Tibial nerve (tissue), 4 donors: ENCODE results near the gene FBXL17. TPM values are rescaled to one million over a fixed set of nuclear protein-coding genes. Genes with fewer than 3 reads are reported as not detected.

Experiments used
- DNase-seq, 2 donors: peaks; one replicate each; pipeline ENCODE4 v3.0.0-alpha.2; 2019; ENCODE audit warnings: low spot score in 2 of 2
- H3K27ac ChIP-seq, 4 donors: fragments of 200-600 bp; sonication (generic) in 3 of 4; one replicate each; pipeline ENCODE4 v1.5.1; 2017 to 2019; ENCODE audit warnings: mild to moderate bottlenecking in 1 of 4
- H3K27me3 ChIP-seq, 2 donors: fragments of 200-600 bp; sonication (generic) in 1 of 2; one replicate each; pipeline versions ENCODE4 v1.5.1 to v1.6.0; 2017 to 2019
- H3K36me3 ChIP-seq, 3 donors: fragments of 200-600 bp; sonication (generic); one replicate each; pipeline ENCODE4 v1.5.1; 2018 to 2019
- H3K4me1 ChIP-seq, 4 donors: fragments of 200-600 bp; sonication (generic) in 3 of 4; one replicate each; pipeline ENCODE4 v1.5.1; 2017 to 2019
- H3K4me3 ChIP-seq, 4 donors: fragments of 200-600 bp; sonication (generic) in 3 of 4; one replicate each; pipeline ENCODE4 v1.5.1; 2017 to 2019; ENCODE audit warnings: mild to moderate bottlenecking in 1 of 4, moderate library complexity in 1 of 4
- H3K9me3 ChIP-seq, 4 donors: fragments of 200-600 bp; sonication (generic) in 3 of 4; one replicate each; pipeline ENCODE4 v1.5.1; 2017 to 2019
- EP300 ChIP-seq, 2 donors: sonication (generic); formaldehyde crosslinking; IDR thresholded peaks; one replicate each; pipeline ENCODE4 v1.6.1; 2017; ENCODE audit warnings: antibody characterized with exemption in 2 of 2, mild to moderate bottlenecking in 1 of 2
- POLR2A ChIP-seq, 2 donors: fragments of 450-650 bp; IDR thresholded peaks; one replicate each; pipeline ENCODE4 v1.6.1; 2017; ENCODE audit warnings: antibody characterized with exemption in 2 of 2, mild to moderate bottlenecking in 2 of 2, moderate library complexity in 2 of 2
- WGBS, 2 donors: methylation state at CpG; one replicate each; pipeline ENCODE4 v1.1.5; 2018; 5-methylcytosine and 5-hydroxymethylcytosine counted together
- total RNA-seq, 4 donors: library from RNA; depleted of rRNA; stranded (reverse); fragments of >200 nt; gene quantifications; one replicate each; pipeline ENCODE4 v1.1.0, GENCODE V29; 2016
- TF ChIP-seq, protein P1 (sequence below), 5 experiments: fragments of 200-600 bp in 3 of 5; fragments of 450-650 bp in 2 of 5; sonication (generic) in 3 of 5; IDR thresholded peaks; one replicate each; pipeline ENCODE4 v1.5.1; 2016 to 2019; ENCODE audit warnings: antibody characterized with exemption in 5 of 5, mild to moderate bottlenecking in 3 of 5, moderate library complexity in 2 of 5

The FBXL17 gene
- total RNA-seq, 4 donors from 2014 or later, result 16.5 to 19.0 (median 17.6) TPM

DNA sequence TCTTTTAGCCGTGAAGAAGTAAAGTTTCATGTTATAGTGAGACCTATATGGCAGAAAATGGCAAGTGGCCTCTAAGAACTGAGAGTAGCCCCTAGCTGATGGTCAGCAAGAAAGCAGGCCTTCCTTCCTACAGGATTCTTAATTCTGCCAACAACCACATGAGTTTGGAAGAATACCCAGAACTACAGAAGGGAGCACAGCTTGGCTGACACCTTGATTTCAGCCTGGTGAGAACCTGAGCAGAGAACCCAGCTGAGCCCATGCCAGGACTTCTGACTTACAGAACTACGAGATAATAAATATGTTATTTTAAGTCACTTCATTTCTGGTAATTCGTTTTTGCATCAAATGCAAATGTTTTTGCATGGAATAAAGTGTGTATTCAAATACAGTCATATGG, 5.9 kb upstream of the FBXL17 start:
- no peaks in the 10 kb centered on the region for H3K27me3 ChIP-seq
- H3K9me3 ChIP-seq, result no peaks in the 10 kb centered on the region
- H3K4me1 ChIP-seq, result peaks cover 0 to 7% (median 0%) of the 10 kb centered on the region in 4 donors
- DNase-seq, result no peak
- TF ChIP-seq EP300 (IDR thresholded peaks at IDR 0.05) (no peak), POLR2A (IDR thresholded peaks at IDR 0.05) (no peak)
- TF ChIP-seq, protein P1, sequence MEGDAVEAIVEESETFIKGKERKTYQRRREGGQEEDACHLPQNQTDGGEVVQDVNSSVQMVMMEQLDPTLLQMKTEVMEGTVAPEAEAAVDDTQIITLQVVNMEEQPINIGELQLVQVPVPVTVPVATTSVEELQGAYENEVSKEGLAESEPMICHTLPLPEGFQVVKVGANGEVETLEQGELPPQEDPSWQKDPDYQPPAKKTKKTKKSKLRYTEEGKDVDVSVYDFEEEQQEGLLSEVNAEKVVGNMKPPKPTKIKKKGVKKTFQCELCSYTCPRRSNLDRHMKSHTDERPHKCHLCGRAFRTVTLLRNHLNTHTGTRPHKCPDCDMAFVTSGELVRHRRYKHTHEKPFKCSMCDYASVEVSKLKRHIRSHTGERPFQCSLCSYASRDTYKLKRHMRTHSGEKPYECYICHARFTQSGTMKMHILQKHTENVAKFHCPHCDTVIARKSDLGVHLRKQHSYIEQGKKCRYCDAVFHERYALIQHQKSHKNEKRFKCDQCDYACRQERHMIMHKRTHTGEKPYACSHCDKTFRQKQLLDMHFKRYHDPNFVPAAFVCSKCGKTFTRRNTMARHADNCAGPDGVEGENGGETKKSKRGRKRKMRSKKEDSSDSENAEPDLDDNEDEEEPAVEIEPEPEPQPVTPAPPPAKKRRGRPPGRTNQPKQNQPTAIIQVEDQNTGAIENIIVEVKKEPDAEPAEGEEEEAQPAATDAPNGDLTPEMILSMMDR (IDR thresholded peaks at IDR 0.05), result no peak
- 59 to 69% methylated on average over 3 of the region's 3 CpGs for WGBS, 2 donors
- no peak overlapping the region for H3K4me3 ChIP-seq
- H3K27ac ChIP-seq, result no peak overlapping the region
- H3K36me3 ChIP-seq, result no peaks in the 10 kb centered on the region

DNA sequence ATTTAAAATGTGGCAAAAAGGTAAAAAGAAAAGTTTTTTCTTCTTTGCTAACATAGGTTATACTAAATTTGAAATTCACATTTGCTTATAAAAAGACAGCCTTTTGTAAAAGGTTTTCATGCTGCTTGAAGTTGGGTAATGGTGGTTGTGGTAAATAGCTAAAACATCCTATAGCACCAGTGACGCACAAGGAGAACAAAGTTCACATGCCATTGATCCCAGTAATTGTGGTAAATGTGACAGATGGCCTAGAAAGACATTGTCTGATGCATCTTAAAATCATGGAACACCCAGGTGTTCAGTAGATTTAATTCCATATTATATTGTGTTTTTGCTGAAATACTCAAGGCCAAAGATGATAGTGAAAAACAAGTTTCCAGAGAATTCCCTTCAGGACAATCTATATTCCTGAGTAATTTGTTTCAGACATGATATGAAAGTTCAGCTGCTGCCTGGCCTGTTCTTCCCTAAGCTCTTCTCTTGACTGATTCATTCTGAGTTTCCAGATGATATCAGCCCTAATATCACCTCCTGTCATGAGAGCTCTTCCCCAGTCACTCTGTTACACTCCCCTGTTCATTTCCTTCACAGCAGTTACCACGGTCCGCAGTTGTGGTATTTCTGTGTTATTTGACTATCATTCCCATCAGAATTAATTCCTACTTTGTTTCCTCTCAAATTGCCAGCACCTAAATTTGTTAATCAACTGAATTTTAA, 4.6 kb upstream of the FBXL17 start:
- H3K4me3 ChIP-seq, result no peak overlapping the region
- H3K27ac ChIP-seq, result no peak overlapping the region
- peaks cover 0 to 9% (median 0%) of the 10 kb centered on the region in 4 donors for H3K4me1 ChIP-seq
- DNase-seq, result no peak
- no peaks in the 10 kb centered on the region for H3K27me3 ChIP-seq
- H3K36me3 ChIP-seq, result no peaks in the 10 kb centered on the region
- no peaks in the 10 kb centered on the region for H3K9me3 ChIP-seq
- 70 to 77% methylated on average over 3 of the region's 3 CpGs for WGBS, 2 donors
- TF ChIP-seq, protein P1 (IDR thresholded peaks at IDR 0.05), result no peak
- no peak for TF ChIP-seq EP300 (IDR thresholded peaks at IDR 0.05)
- no peak for TF ChIP-seq POLR2A (IDR thresholded peaks at IDR 0.05)

DNA sequence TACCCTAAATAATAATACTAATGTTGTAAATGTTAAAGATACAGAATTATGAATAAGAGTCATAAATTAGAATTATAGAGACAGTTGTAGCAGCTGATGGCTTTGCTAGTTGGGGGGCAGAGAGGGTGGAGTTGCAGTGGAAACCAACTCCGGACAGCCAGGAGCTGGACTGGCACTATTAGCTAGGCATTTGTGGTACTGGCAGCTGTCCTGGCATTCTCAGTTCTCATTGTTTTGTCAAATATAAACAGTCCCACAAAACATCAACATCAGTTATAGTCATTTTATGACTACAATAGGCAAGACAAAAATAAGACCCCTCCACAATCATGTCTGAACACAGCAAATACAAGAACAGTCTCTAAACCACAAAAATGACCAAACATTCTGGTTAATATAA, 2.8 kb upstream of the FBXL17 start:
- no peaks in the 10 kb centered on the region for H3K36me3 ChIP-seq
- peaks cover 0 to 17% (median under 1%) of the 10 kb centered on the region in 4 donors for H3K4me1 ChIP-seq
- no peak for DNase-seq
- 68 to 75% methylated on average over 1 of the region's 1 CpG for WGBS, 2 donors
- no peak overlapping the region for H3K27ac ChIP-seq
- H3K4me3 ChIP-seq, result no peak overlapping the region
- no peaks in the 10 kb centered on the region for H3K9me3 ChIP-seq
- no peaks in the 10 kb centered on the region for H3K27me3 ChIP-seq
- no peak for TF ChIP-seq EP300 (IDR thresholded peaks at IDR 0.05)
- TF ChIP-seq, protein P1 (IDR thresholded peaks at IDR 0.05), result no peak
- TF ChIP-seq POLR2A (IDR thresholded peaks at IDR 0.05), result no peak

DNA sequence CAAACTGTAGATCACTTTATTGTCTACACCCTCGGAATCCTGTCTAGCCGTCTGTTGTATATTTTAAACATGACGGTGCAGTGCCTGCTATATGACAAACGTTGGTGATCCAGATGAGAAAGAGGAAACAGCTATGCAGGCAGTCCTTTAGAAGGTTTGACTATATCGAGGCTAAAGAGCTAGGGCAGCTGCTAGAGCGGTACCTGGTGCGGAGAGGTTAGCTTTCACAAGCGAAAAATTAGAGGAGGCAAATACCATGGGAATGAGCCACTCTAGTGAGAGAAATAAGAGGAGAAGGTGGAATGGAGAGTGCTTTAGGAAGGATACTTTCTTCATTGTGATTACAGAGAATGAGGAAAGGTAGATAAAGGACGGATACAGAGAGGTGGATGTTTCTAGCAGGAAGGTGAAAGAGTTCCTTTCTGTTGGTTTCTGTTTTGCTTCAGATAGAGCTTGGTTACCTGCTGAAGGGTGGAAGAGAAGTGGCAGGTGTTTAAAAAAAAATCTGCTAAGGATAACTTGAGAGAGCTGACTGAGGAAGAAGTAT, 959 bp upstream of the FBXL17 start:
- no peaks in the 10 kb centered on the region for H3K9me3 ChIP-seq
- no peaks in the 10 kb centered on the region for H3K36me3 ChIP-seq
- no peaks in the 10 kb centered on the region for H3K27me3 ChIP-seq
- no peak for DNase-seq
- 21 to 23% methylated on average over 9 of the region's 9 CpGs for WGBS, 2 donors
- TF ChIP-seq POLR2A (IDR thresholded peaks at IDR 0.05), result no peak
- TF ChIP-seq, protein P1 (IDR thresholded peaks at IDR 0.05), result no peak
- no peak for TF ChIP-seq EP300 (IDR thresholded peaks at IDR 0.05)
- peak overlapping the region; percentile 84 to 100 (median 99) for H3K4me3 ChIP-seq
- peaks cover 0 to 29% (median 2%) of the 10 kb centered on the region in 4 donors for H3K4me1 ChIP-seq
- H3K27ac ChIP-seq, result peak overlapping the region; percentile 93 to 100 (median 98)

DNA sequence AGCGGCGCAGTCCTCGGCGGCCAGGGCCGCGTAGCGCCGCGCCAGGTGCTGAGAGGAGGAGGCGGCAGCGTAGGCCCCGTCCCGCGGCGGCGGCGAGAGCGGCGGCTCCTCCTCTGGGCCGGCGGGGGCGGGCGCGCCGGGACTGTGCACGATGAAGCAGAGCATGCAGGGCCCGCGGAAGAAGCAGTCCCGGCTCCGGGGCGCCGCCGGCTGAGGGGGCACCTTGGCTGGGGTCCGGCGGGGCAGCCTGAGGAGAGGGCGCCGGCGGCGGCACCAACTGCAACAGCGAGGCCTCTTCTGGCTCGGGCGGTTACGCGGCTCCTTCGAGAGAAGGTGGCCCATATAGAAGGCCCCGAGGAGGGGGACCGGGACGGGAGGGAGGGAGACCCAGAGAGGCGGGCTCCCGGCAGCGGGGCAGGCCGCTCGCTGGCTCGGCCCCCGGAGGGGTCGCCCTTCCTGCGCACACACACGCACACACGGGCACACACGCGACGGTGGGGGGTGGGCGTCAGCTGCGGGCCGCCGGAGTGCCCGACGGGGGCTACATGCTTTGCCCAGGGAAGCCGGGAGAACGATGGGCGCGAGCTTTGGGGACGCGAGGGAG, 446 bp downstream of the FBXL17 start:
- peak overlapping the region; percentile 84 to 100 (median 99) for H3K4me3 ChIP-seq
- peaks cover 0 to 8% (median 0%) of the 10 kb centered on the region in 3 donors for H3K36me3 ChIP-seq
- H3K9me3 ChIP-seq, result peaks cover 0 to 9% (median 0%) of the 10 kb centered on the region in 4 donors
- peaks cover 0 to 29% (median 2%) of the 10 kb centered on the region in 4 donors for H3K4me1 ChIP-seq
- H3K27me3 ChIP-seq, result no peaks in the 10 kb centered on the region
- H3K27ac ChIP-seq, result peak overlapping the region; percentile 93 to 100 (median 98)
- 1 to 2% methylated on average over 9 to 25 of the region's 74 CpGs for WGBS, 2 donors
- TF ChIP-seq, protein P1 (IDR thresholded peaks at IDR 0.05), result no peak
- TF ChIP-seq EP300 (IDR thresholded peaks at IDR 0.05), result peak in 1 of 2 donors; percentile 64
- DNase-seq, result peak; percentile 50 to 57
